Stimulated activated CD4-positive, alpha-beta T cell treated with anti-CD3 and anti-CD28 coated beads, TNF-alpha, amount 100 ng/mL, for 48 hours (primary cell): ENCODE results near the gene AKT3.
"Not testable (repeated sequence)": the region's sequence is repeated elsewhere in the genome, so short reads cannot be mapped to it uniquely, and the experiment has no call there.

Experiments
- DNase-seq, 3 donors: peaks; one replicate each; pipeline ENCODE4 v3.0.0-alpha.2; 2020; ENCODE audit warnings: low read depth in 3 of 3

AKT3 gene

DNA sequence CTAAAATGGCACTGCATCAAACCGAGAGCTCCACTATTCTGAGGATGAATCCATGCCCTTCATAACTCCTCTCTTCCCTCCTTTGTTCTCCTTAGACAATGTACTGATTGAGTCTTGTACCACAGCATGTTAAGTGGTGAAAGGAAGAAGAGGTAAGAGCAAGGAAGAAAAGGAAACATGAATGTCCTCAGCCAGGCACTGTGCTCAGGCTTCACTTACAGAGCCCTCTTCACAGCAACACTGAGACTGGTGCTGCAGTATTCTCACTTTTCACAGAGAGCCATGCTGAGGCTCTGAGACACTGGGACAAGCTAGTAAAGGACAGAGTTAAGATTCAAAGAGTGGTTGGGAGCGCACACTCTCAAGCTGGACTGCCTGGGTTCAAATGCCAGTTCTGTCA lies 143.5 kb downstream of the AKT3 start:
- no peak for DNase-seq

GRCh38 chr1:243705585-243705984 lies 144.5 kb downstream of the AKT3 start:
- DNase-seq = no peak

GRCh38 chr1:243701872-243702271 lies 148.2 kb downstream of the AKT3 start:
- DNase-seq = no peak

DNA sequence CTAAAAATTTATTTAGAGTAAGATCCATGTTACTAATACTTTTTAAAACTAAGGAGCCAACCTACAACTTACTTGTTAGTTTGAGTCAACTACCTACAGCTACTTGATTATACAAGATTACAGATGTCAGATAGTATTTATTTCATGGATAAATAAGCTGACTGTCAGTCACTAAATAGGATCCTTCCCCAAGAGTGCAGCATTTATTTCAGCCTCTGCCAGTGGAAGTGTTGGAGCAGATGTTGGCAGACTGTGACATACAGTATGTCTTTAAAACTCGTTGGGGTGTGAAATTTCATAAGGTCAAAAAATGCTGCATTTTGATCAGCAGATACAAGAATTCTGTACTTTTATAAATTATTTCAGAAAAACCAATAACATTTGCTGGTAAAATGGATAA lies 156.2 kb downstream of the AKT3 start:
- DNase-seq = no peak

GRCh38 chr1:243686159-243686558 lies 163.9 kb downstream of the AKT3 start:
- no peak for DNase-seq

DNA sequence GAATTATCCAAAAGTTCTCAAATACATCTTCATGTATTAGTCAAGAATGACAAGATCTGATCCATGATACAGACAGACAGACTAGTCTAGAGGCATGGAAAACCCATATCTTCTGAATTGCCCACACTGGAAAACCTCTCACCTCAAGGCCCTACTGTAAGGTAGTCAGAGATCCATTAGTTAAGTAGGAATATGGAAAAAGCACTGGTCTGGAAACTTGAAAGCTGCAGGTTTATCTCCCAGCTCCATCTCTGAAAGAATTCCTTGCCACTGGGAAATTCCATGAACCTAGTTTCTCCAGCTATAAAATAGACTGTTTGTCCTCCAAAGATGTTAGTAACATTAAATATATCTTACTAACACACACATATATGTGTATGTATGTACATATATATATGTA lies 169.2 kb downstream of the AKT3 start:
- no peak for DNase-seq

DNA sequence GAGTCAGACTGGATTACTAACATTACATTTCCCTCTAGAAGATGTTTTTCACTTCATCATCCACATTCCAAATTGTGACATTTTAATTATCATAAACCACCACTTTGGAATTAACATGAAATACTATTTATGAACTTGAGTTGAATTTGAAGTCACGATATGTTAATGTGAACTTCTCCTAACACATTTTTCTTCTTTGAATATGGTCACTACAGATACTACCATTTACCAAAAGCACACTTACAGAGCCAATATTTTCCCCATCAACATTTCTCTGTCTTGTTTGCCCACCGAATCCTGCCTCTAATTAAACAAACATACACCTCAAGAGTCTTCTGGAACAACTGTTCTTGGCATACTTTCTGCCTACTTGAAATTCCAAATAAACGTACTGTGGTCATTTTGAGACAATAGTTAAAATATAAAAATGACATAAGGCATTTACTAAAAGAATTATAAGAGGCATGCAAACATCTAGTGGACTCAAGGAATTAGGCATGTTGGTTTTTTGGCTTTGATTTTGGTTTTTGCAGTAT lies 177.4 kb downstream of the AKT3 start:
- DNase-seq = no peak

- DNase-seq = no peak
These were observed 182.5 kb downstream of the AKT3 start for GRCh38 chr1:243667591-243667990.

DNA sequence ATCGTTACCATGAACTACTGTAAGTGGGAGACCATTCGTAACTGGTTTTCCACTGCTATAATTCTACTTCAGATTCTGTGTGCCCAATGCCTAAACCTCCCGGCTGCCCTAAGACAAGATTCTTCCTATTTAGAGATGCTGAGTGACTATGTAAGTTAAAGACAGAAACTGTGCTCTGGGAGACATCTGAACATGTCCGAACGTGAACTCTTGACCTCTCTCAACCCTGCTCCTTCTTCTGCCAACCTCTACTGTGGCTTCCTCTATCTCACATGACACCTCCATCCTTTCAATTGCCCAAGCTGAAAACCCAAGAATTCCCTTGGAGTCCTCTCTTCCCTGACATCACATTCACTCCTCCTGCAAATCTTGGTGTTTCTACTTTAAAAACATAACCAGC lies 182.9 kb downstream of the AKT3 start:
- no peak for DNase-seq

GRCh38 chr1:243663651-243664050 lies 186.4 kb downstream of the AKT3 start:
- DNase-seq = no peak

- DNase-seq = not testable (repeated sequence)
These were observed 187.9 kb downstream of the AKT3 start for GRCh38 chr1:243662169-243662568.

- DNase-seq = no peak
These were observed 191.4 kb downstream of the AKT3 start for GRCh38 chr1:243658594-243659105.

GRCh38 chr1:243657793-243658192 lies 192.2 kb downstream of the AKT3 start:
- no peak for DNase-seq

DNA sequence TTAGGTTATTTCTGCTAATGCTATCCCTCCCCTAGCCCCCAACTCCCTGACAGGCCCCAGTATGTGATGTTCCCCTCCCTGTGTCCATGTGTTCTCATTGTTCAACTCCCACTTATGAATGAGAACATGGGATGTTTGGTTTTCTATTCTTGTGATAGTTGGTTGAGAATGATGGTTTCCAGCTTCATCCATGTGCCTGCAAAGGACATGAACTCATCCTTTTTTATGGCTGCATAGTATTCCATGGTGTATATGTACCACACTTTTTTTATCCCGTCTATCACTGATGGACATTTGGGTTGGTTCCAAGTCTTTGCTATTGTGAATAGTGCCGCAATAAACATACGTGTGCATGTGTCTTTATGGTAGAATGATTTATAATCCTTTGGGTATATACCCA lies 200.5 kb downstream of the AKT3 start:
- DNase-seq = not testable (repeated sequence)

DNA sequence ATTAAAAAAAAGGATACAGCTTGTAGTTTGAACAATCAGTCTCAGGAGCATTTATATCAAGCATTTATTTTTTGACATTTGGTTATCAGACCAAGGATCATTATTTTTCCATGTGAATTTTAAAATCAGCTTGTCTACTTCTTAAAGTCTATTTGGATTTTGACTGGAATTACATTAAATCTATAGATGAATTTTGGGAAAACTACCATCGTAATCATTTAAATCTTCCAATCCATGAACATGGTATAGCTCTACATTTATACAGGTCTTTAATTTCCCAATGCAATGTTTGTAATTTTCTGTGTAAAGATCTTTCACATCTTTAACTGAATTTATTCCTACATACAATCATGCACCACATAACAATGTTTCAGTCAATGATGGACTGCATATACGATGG lies 203.2 kb downstream of the AKT3 start:
- DNase-seq = no peak

GRCh38 chr1:243645281-243645680 lies 204.8 kb downstream of the AKT3 start:
- no peak for DNase-seq

DNA sequence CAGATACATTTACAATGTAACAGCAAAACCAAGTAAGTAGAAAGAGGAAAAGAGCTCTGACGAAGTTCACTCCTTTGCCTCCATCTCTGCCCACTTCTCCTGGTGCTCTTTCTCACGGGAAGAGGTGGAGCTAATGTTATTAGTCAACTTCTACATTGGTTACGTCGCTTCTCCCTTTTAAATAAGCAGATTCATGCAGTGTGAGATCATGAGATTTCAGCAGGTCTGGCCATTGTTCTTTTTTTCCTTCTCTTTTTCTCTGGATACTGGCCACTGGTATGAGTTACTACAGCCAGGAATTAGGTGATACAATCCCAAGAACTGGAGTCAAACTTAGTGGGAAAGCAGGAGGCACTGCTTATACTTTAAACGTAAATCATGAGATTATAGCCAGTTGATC lies 207.1 kb downstream of the AKT3 start:
- DNase-seq = no peak

GRCh38 chr1:243639027-243639658 lies 210.9 kb downstream of the AKT3 start:
- no peak for DNase-seq

GRCh38 chr1:243638186-243638585 lies 211.9 kb downstream of the AKT3 start:
- no peak for DNase-seq

DNA sequence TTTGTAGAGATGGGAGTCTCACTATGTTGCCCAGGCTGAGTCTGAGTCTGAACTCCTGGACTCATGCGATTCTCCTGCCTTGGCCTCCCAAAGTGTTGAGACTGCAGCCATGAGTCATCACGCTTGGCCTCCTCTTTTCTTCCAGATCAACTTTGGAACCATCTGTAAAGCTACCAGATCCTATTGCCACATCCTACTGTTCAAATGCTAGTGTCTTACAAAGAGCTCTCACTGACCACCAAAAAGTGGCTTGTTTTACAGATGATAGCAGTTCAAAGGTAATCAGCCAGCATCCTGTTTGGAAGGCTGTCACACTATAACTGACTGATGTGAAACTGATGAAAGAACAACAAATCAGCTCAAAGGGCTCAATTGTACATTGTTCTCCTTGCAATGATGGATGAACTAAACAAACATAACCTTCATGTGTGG lies 221.6 kb downstream of the AKT3 start:
- DNase-seq = no peak

- DNase-seq = no peak
These were observed 226.2 kb downstream of the AKT3 start for GRCh38 chr1:243623841-243624240.

DNA sequence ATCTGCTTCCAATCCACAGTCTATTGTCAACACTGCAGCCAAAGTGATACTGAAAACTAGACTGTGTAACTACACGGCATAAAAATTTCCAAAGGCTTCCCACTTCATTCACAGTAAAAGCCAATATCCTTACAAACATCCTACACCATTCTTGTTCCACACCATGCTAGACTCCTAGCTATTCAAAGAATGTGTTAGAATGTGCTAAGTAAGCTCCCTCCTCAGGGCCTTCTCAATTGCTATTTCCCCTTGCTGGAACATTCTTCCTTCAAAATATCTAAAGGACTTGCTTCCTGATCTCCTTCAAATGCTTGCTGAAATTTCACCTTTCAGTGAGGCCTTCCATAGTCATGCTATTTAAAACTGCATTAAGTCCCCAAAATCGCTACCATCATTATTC lies 228.1 kb downstream of the AKT3 start:
- no peak for DNase-seq

- DNase-seq = no peak
These were observed 229.9 kb downstream of the AKT3 start for GRCh38 chr1:243620096-243620495.

DNA sequence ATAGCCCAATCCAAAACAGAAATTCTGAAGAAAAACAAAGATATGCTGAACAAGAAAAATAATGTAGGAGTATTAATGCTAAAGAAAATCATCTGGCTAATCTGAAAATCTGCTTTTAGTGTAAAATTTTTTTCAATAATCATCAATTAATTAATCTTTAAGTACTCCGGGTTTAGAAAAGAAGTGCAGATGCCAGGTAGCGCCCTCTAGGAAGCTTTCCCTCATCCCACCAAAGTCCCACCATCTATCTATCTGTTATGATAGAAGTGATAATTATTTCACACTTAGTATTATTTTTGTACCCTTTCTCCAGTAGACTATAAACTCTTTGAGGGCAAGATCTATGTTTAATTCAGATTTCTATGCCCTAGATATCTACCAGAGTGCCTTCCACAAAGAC lies 240.3 kb downstream of the AKT3 start:
- no peak for DNase-seq
